Measurements from ENCODE around the gene PDIA2. TPM values are rescaled to one million over a fixed set of nuclear protein-coding genes. Genes with fewer than 3 reads are reported as not detected.

The PDIA2 gene
- total and polyA plus RNA-seq, 4 donors, result 0.03 to 0.09 TPM; not detected in 2

GRCh38 chr16:242281-242680, 40.7 kb upstream of the PDIA2 start (continued):
- TF ChIP-seq MAX (IDR thresholded peaks at IDR 0.05), result no peak
- no peak for TF ChIP-seq HNF4A (conservative IDR thresholded peaks at IDR 0.05)
- TF ChIP-seq RAD21 (IDR thresholded peaks at IDR 0.05), result no peak

GRCh38 chr16:243348-243747, 39.6 kb upstream of the PDIA2 start:
- no peak overlapping the region for H3K4me3 ChIP-seq (ENCODE audit: low read depth in 1 of 3, low read length in 3 of 3)
- H3K9ac ChIP-seq (ENCODE audit: low read depth in 1 of 2, low read length in 2 of 2), result no peak overlapping the region
- H3K36me3 ChIP-seq (ENCODE audit: control insufficient read depth in 4 of 4, insufficient read depth in 3 of 4, low read depth in 1 of 4, low read length in 3 of 4), result peaks cover 0 to 2% (median 0%) of the 10 kb centered on the region in 4 donors
- H3K27me3 ChIP-seq (ENCODE audit: control insufficient read depth in 4 of 4, insufficient read depth in 4 of 4, low read length in 3 of 4), result no peaks in the 10 kb centered on the region
- H3K9me3 ChIP-seq (ENCODE audit: control insufficient read depth in 4 of 4, low read length in 3 of 4), result no peaks in the 10 kb centered on the region
- 92% methylated on average over 4 of the region's 4 CpGs for WGBS
- no peak for DNase-seq (ENCODE audit: low spot score)
- no peak overlapping the region for H3K27ac ChIP-seq (ENCODE audit: low read depth in 1 of 2, low read length in 2 of 2)
- peaks cover 0 to 2% (median 0%) of the 10 kb centered on the region in 4 donors for H3K4me1 ChIP-seq (ENCODE audit: control insufficient read depth in 4 of 4, insufficient read depth in 4 of 4, low read length in 3 of 4)
- TF ChIP-seq NR2F2 (IDR thresholded peaks at IDR 0.05) (no peak), GABPA (IDR thresholded peaks at IDR 0.05 in 1 of 2, conservative IDR thresholded peaks at IDR 0.05 in 1 of 2) (no peak), RAD21 (IDR thresholded peaks at IDR 0.05) (no peak), HNF4A (conservative IDR thresholded peaks at IDR 0.05) (no peak), FOXA2 (IDR thresholded peaks at IDR 0.05) (no peak), YY1 (IDR thresholded peaks at IDR 0.05) (no peak), HNF4G (IDR thresholded peaks at IDR 0.05) (no peak), JUND (IDR thresholded peaks at IDR 0.05) (no peak), TAF1 (conservative IDR thresholded peaks at IDR 0.05) (no peak), CTCF (IDR thresholded peaks at IDR 0.05; ENCODE audit: low read depth, low read length, missing input control) (no peak), MAX (IDR thresholded peaks at IDR 0.05) (no peak), REST (IDR thresholded peaks at IDR 0.05) (no peak), EGR1 (IDR thresholded peaks at IDR 0.05; ENCODE audit: low read depth in 2 of 2) (no peak), ATF3 (IDR thresholded peaks at IDR 0.05) (no peak), RXRA (IDR thresholded peaks at IDR 0.05) (no peak), ZBTB33 (IDR thresholded peaks at IDR 0.05) (no peak), FOXA1 (IDR thresholded peaks at IDR 0.05) (no peak), SP1 (IDR thresholded peaks at IDR 0.05) (no peak)
